ENCODE data around the gene OSBPL9.

The OSBPL9 gene

GRCh38 chr1:51616903-51617708 is at the start of gene OSBPL9:
Gene OSBPL9 (plus strand): TSS chr1:51617092. CDS start chr1:51617111, 19 bp downstream.
- DNase-seq (ENCODE audit: low read depth) = peak; percentile 86

GRCh38 chr1:51567653-51568052 is 49.2 kb upstream of the OSBPL9 start:
- peak; percentile 94 for DNase-seq (ENCODE audit: low read depth)

GRCh38 chr1:51568231-51568935 is 48.5 kb upstream of the OSBPL9 start:
- no peak for DNase-seq (ENCODE audit: low read depth)

GRCh38 chr1:51569284-51570062 is 47.4 kb upstream of the OSBPL9 start:
- DNase-seq (ENCODE audit: low read depth) = no peak

GRCh38 chr1:51570063-51570710 is 46.7 kb upstream of the OSBPL9 start:
- DNase-seq (ENCODE audit: low read depth) = no peak

GRCh38 chr1:51572365-51572764 is 44.5 kb upstream of the OSBPL9 start:
- DNase-seq (ENCODE audit: low read depth) = no peak

- DNase-seq (ENCODE audit: low read depth) = no peak
Measured at GRCh38 chr1:51574796-51575195, 42.1 kb upstream of the OSBPL9 start.

GRCh38 chr1:51575406-51576084 is 41.3 kb upstream of the OSBPL9 start:
- DNase-seq (ENCODE audit: low read depth) = peak; percentile 45

GRCh38 chr1:51576085-51576444 is 40.8 kb upstream of the OSBPL9 start:
- no peak for DNase-seq (ENCODE audit: low read depth)

- no peak for DNase-seq (ENCODE audit: low read depth)
Measured at GRCh38 chr1:51576923-51577322, 40.0 kb upstream of the OSBPL9 start.

GRCh38 chr1:51578383-51579109 is 38.3 kb upstream of the OSBPL9 start:
- DNase-seq (ENCODE audit: low read depth) = no peak

GRCh38 chr1:51581238-51581637 is 35.7 kb upstream of the OSBPL9 start:
- no peak for DNase-seq (ENCODE audit: low read depth)

GRCh38 chr1:51583532-51583931 is 33.4 kb upstream of the OSBPL9 start:
- DNase-seq (ENCODE audit: low read depth) = peak; percentile 67

GRCh38 chr1:51584021-51584420 is 32.9 kb upstream of the OSBPL9 start:
- DNase-seq (ENCODE audit: low read depth) = no peak

GRCh38 chr1:51592711-51593110 is 24.2 kb upstream of the OSBPL9 start:
- no peak for DNase-seq (ENCODE audit: low read depth)

GRCh38 chr1:51594716-51595115 is 22.2 kb upstream of the OSBPL9 start:
- DNase-seq (ENCODE audit: low read depth) = no peak

GRCh38 chr1:51600529-51600928 is 16.4 kb upstream of the OSBPL9 start:
- DNase-seq (ENCODE audit: low read depth) = no peak

GRCh38 chr1:51600965-51601364 is 15.9 kb upstream of the OSBPL9 start:
- DNase-seq (ENCODE audit: low read depth) = no peak

GRCh38 chr1:51605961-51606723 is 10.8 kb upstream of the OSBPL9 start:
- DNase-seq (ENCODE audit: low read depth) = no peak

- no peak for DNase-seq (ENCODE audit: low read depth)
Measured at GRCh38 chr1:51607681-51608095, 9.2 kb upstream of the OSBPL9 start.
